RCC 7860 (cell line): ENCODE measurements around the gene MRPL57.
"Not testable (repeated sequence)": the region's sequence is repeated elsewhere in the genome, so short reads cannot be mapped to it uniquely, and the experiment has no call there.

ENCODE experiments used
- DNase-seq: peaks from one replicate; pipeline ENCODE4 v3.0.0-alpha.2; 2015; ENCODE audit warnings: low spot score
- FAIRE-seq: peaks from 2 replicates; lab custom pipeline; 2012; peaks lifted over from hg19 to GRCh38; lab: Jason Lieb, UNC

The MRPL57 gene

DNA sequence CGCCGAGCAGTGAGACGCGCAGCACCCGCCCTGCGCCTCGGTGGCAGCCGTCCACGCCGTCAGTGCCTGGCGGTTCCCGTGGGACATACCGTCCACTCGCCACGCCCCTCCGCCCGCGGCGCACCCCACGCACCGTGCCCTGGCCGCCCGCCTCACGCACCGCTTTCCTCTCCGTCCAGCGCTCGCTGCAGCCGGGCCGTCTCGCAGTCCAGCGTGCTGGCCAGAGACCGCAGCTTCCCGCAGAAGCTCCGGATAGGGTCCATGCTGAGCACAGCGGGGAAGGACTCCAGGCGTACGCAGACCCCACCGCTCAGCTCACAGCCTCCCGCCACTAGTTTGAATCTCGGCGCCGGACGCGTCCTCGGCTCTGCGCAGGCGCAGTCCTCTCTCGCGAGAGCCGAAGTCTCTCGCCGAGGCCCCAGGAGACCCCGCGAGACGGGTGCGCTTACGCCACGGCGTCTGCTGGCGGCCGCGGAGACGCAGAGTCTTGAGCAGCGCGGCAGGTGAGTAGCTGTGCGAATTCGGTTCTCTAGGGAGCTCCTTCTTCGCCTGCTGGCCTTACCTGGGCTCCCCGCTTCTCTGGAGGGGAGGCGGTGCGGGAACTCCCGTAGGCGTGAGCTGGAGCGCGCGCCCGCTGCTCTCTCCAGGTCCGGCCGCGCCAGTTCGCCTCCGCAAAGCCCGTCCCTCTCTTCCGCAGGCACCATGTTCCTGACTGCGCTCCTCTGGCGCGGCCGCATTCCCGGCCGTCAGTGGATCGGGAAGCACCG, at the start of gene MRPL57, which contains the start of gene SKA3:
Gene MRPL57, plus strand, starts transcription at position 444 of the 767 bp plus-strand sequence. Its CDS starts 259 bp downstream, at position 703.
Gene SKA3, minus strand, starts transcription at position 338 of the 767 bp plus-strand sequence. Its CDS starts 75 bp downstream, at position 263.
- FAIRE-seq (no peak), DNase-seq (peak; percentile 85)

DNA sequence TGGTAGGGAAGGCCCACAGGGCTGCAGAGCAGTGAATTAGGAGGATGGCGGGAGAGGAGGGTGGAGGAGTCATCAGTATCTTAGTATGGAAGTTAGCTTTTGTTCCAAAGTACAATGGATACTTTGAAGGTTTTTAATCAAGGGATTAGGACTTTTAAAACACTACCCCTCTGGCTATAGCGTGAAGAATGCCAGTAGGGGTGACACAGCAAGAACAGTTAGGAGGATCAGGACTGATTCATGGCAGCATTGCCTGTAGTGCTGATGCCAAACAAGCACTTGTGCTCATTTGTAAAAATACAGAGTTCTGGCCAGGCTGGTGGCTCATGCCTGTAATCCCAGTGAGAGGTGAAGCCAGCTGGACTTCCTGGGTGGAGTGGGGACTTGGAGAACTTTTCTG, 46.3 kb upstream of the MRPL57 start:
- FAIRE-seq (no peak), DNase-seq (no peak)

DNA sequence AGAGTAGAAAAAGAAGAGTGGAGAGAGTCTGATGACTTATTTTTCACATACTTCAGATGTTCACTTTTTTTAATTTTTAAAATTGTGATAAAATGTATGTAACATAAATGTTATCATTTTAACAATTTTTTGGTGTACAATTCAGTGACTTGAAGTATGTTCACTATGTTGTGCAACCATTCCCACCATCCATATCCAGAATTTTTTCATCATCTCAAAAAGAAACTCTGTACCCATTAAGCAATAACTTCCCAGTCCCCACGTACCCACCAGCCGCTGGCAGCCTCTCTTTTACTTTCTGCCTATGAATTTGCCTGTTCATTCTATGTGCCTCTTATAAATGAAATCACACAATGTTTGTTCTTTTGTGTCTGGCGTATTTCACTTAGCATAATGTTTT, 43.4 kb upstream of the MRPL57 start:
- DNase-seq, result no peak
- FAIRE-seq, result no peak

DNA sequence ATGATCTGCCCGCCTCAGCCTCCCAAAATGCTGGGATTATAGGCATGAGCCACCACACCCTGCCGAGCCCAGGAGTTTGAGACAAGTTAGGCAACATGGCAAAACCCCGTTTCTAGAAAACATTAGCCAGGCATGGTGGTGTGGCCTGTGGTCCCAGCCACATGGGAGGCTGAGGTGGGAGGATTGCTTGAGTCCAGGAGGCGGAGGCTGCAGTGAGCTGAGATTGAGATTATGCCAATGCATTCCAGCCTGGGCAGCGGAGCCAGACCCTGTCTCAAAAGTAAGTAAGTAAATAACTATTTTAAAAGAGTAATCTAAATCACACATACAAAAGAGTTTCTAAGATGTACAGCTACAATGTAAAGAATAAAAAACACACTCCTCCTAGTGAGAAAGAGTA, 42.0 kb upstream of the MRPL57 start:
- DNase-seq, result no peak
- FAIRE-seq, result no peak

DNA sequence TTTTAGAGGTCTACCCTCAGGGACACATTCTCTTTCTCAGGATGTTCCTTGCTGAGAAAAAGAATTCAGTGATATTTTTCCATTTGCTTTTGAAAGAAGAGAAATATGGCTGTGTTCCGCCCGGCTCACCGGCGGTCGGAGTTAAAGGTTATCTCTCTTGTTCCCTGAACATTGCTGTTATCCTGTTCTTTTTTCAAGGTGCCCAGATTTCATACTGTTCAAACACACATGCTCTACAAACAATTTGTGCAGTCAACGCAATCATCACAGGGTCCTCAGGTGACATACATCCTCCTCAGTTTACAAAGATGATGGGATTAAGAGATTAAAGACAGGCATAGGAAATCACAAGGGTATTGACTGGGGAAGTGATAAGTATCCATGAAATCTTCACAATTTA, 40.6 kb upstream of the MRPL57 start:
- DNase-seq, FAIRE-seq: not testable (repeated sequence)

DNA sequence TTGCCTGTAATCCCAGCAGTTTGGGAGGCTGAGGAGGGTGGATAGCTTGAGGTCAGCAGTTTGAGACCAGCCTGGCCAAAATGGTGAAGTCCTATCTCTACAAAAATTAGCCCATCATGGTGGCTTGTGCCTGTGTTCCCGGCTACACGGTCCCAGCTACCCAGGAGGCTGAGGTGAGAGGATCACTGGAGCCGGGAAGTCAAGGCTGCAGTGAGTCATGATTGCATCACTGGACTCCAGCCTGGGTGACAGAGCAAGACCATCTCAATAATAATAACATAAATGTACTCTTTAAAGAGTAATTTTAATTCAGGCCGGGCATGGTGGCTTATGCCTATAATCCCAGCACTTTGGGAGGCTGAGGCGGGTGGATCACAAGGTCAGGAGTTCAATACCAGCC, 38.8 kb upstream of the MRPL57 start:
- FAIRE-seq, result no peak
- DNase-seq, result peak; percentile 44

DNA sequence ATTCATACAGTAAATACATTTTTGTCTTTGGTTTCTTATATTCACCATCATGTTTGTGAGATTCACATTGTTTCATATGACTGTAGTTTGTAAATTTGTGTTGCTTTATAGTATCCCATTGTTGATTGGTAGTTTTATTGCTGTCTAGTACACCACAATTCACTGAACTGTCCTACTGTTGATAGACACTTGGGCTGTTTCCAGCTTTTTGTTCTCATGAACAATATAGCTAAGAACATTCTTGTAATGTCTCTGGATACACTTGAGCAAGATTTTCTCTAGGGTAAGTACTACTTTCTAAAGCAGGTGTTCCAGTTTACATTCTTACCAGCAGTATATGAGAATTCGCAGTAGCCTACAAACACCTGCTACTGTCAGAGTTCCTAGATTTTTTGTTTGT, 37.9 kb upstream of the MRPL57 start:
- DNase-seq, result no peak
- FAIRE-seq, result no peak

DNA sequence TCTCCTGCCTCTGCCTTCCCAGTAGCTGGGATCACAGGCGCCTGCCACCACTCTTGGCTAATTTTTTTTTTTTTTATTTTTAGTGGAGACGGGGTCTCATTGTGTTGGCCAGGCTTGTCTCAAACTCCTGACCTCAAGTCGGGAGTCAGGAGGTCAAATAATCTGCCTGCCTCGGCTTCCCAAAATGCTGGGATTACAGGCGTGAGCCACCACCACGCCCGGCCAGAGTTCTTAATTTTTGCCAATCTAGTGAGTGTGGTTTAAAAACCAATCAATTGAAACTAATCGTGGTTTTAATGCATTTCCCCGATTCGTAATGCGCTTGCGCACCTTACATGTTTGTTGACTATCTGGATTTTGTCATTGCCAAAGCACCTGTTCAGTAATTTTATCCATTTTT, 37.1 kb upstream of the MRPL57 start:
- DNase-seq (no peak), FAIRE-seq (no peak)

DNA sequence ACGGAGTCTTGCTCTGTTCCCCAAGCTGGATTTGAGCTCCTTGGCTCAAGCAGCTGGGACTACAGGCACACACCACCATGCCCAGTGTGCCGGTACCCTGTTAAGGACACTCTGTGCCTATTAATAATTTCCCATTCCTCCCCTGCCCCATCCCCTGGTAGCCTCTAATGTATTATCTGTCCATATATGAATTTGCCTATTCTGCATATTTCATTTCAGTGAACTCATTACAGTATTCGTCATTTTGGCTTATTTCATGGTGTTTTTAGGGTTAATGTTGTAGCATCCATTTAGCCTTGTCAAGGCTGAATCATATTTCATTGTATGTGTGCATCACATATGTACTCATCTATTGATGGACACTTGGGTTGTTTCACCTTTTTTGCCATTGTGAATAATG, 33.7 kb upstream of the MRPL57 start:
- FAIRE-seq (no peak), DNase-seq (no peak)

DNA sequence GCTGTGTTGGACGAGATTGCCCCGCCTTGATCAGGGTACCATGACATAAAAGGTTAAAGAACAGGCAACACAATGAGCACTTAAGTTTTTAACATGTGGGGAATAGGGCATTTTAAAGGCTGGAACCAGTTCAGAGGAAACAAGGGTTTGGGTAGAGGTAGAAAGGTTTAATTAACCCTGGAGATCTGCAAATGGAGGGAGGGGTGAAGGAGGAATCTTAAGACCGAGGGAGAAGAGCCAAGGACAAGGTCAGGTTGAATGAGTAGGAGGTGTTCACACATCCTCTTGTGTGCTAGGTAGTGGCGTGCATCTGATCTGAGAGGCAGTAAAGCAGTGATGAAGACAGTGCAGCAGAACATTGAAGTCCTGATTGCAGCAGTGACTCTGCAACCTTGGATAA, 28.6 kb upstream of the MRPL57 start:
- no peak for DNase-seq
- FAIRE-seq, result no peak

DNA sequence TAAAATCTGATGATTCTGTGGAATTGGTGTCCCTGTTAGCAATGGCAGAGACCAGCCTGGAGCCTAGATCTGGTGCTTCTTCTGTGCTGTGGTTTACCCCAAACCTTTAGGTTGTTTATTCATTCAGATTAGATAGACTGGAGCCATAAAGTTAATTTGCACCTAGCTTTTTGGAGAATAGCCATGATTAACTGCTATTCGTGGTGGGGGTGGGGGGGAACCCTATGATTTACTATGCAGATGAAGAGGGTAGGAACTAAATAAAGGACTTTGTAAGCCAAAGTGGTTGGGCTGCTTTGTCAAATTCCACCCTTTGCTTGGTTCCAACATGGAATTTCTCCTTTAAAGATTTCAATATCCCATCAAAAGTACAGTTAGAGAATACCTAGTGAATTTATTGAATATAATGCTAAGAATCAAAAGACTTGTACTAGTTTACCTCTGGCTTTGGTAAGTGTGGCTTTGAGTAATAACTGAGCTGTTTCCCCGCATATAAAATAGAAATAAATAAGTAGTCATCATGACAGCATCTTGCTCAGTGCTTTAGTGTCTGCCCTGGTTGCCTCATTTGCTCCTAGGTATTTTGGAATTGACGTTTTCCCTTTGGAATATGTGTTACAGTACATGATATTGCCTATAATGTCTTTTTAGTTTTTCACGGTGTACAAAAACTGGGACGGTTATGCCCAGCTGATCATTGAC, 27.8 kb upstream of the MRPL57 start:
- DNase-seq (no peak), FAIRE-seq (no peak)

DNA sequence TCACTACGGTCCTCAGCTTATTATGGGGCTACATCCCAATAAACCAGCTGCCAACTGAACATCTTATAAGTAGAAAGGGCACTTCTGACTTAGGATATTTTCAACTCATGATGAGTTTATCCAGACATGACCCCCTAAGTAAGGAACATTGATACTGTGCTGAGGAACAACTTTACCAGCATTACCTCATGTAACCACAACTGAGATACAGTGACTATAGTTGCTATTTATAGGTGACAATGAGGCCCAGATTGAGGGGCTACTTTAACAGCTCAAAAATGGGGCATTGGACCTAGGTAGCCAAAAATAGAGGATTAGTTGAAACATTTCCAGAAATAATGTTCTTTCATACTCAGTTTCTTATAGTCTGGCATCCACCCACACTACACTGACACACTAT, 26.9 kb upstream of the MRPL57 start:
- DNase-seq, result no peak
- FAIRE-seq, result no peak

DNA sequence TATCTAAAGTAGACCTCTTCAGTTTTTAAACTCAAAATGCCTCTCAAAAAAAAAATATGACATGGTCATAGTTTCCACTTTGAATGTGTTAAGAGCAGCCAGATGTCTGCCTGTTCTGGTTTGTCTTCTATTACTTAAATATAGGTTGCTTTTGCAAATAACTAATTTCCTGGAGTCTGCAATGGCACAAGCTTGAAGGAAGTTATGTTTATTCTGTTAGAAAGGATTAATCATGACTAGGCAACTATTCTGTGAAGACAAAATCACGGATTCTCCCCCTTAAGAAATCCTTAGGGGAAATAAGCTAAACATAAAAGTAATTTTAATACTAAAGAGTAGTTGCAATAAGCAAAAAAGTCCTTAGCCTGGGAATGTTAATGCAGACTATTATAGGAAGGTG, 26.4 kb upstream of the MRPL57 start:
- FAIRE-seq (no peak), DNase-seq (no peak)

DNA sequence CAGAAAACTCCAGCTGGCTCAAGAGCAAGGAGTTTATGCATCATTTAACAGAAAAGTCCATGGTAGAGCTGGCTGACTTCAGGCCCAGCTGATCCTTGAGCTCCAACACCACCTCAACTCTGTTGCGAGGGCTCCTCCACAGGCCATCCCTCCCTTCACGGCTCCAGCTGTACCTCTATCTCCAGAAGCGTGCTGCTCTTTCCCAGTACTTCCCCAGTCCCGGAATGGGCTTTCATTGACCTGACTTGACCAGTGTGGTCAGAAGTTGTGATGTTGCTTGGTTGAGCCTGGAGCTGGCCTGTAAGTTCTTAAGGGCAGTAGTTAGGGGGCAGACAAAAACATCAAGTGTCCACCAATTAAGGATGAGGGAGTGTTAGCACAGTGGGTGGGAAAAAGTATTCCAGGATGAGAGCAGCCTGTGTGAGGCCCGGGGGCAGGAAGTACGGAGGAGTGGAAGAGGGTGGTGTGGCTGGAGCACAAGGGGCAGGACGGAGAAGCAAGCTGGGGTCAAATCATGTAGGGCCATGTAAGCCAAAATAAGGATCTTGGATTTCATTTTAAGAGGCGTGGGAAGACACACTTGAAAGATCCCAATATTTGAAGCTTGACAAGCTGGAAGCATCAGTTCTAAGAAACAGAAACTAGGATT, 24.1 kb upstream of the MRPL57 start:
- no peak for DNase-seq

DNA sequence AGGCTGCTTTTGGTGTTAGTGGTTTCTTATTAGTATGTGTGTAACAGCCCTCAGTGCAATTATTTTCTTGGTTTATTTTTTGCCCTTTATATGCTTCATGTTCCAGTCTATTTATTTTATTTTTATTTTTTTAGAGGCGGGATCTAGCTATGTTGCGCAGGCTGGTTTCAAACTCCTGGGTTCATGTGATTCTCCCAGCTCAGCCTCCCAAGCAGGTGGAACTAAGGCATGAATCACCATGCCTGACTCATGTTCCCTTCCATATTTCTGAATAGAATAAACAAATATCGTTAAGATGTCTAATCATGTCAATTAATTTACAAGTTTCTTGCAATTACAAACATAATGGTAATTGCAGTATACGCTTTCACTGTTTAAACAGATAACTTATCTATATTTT, 11.8 kb upstream of the MRPL57 start:
- no peak for FAIRE-seq
- no peak for DNase-seq

More for the DNA sequence above, 24.1 kb upstream of the MRPL57 start:
- FAIRE-seq, result no peak

DNA sequence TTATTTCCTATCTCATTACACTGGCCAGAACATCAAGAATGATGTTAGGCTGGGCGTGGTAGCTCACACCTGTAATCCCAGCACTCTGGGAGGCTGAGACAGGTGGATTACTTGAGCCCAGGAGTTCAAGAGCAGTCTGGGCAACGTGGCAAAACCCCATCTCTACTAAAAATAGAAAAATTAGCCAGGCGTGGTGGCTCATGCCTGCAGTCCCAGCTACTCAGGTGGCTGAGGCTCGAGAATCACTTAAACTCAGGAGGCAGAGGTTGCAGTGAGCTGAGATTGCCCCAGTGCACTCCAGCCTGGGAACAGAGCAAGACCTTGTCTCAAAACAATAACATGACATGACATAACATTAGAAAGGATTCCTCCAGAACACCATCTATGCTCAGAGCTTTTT, 10.9 kb upstream of the MRPL57 start:
- DNase-seq, FAIRE-seq: not testable (repeated sequence)

DNA sequence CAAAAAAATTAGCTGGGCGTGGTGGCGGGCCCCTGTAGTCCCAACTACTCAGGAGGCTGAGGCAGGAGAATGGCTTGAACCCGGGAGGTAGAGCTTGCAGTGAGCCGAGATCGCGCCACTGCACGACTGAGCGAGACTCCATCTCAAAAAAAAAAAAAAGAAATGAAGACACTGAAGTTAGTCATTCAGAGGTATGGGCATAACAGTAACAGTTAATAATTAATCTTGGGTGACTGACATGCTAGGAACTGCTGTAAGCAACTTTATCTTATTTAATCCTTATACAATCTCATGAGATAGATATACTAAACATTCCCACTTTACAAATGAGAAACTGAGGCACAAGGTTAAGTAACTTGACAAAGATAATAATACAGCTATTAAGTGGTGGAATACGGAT, 5.0 kb upstream of the MRPL57 start:
- FAIRE-seq, result no peak
- DNase-seq, result no peak

DNA sequence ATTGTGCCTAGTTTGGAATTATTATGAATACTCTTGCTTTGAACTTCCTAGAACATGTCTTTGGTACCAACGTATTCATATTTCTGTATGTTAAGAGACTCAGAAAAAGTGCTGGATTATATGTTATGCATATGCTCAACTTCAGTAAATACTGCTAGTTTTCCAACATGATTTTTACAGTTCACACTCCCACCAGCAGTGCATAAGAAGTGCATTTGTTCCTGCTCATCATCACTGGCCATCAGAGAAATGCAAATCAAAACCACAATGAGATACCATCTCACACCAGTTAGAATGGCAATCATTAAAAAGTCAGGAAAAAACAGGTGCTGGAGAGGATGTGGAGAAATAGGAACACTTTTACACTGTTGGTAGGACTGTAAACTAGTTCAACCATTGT, 2.7 kb upstream of the MRPL57 start:
- not testable (repeated sequence) for FAIRE-seq, DNase-seq

DNA sequence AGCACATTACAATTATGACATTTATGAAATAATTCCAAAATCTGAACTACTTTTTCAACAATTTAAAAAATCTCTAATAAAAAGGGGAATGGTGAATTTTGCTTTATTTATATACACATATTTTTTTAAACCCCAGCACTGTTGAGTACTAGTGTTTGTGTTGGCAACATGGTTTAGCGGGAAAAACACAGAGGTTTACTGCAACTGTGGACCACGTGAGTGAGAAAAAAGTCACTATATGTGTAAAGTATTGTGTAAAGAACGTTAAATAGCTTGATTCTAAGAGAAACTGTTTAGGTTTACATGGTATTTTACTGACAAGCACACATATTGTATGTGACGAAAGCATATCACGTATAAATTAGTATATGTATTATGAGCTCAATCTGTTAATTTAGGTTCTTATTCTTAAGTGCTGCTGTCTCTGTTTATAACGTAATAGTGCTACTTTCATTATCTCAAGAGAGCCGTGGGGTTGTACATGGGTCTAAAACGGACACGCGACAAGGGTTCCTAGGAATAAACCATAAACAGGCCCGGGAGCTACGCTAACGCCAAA, 723 bp upstream of the MRPL57 start:
- no peak for DNase-seq
- FAIRE-seq, result no peak

DNA sequence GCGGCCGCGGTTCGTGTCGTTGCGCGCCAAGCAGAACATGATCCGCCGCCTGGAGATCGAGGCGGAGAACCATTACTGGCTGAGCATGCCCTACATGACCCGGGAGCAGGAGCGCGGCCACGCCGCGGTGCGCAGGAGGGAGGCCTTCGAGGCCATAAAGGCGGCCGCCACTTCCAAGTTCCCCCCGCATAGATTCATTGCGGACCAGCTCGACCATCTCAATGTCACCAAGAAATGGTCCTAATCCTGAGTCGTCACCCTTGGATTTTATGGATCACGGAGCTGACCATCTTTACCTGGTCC, 475 bp downstream of the MRPL57 start:
- FAIRE-seq (no peak), DNase-seq (no peak)

DNA sequence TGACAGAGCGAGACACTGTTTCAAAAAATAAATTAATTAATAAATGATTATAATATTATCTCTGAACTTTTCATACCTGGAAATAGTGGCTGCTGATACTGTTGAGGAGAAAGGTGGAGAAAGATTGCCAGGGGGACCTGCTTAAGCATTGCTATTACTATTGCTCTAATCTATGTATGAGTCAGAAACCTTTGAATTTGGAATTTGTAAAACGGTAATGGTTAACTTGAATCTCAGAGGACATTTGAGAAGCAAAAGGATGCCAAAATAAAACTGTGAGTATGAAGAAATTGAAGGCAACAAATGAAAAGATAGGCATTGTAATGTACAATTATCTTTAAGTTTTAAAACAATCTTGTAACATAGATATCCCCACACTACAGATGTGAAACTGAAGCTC, 5.2 kb downstream of the MRPL57 start:
- FAIRE-seq (no peak), DNase-seq (no peak)

DNA sequence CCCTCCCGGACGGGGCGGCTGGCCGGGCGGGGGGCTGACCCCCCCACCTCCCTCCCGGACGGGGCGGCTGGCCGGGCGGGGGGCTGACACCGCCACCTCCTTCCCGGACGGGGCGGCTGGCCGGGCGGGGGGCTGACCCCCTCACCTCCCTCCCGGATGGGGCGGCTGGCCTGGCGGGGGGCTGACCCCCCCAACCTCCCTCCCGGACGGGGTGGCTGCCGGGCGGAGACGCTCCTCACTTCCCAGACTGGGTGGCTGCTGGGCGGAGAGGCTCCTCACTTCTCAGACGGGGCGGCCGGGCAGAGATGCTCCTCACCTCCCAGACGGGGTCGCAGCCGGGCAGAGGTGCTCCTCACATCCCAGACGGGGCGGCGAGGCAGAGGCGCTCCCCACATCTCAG, 10.0 kb downstream of the MRPL57 start:
- not testable (repeated sequence) for DNase-seq, FAIRE-seq
